A549 (cell line): ENCODE data around the gene PGBD5.

Experiments used
- EP300 ChIP-seq, 2 experiments: fragments of >200 bp; sonication (Bioruptor Twin); formaldehyde crosslinking; IDR thresholded peaks; 2 replicates in 1 of 2; 3 replicates in 1 of 2; pipeline ENCODE4 v1.6.1; 2016 to 2017
- JUNB ChIP-seq: fragments of >200 bp; sonication (Bioruptor Twin); formaldehyde crosslinking; IDR thresholded peaks from 2 replicates; pipeline ENCODE4 v1.6.1; 2016
- MAZ ChIP-seq: fragments of 150-350 bp; IDR thresholded peaks from 2 replicates; pipeline ENCODE4 v1.6.1; 2014; ENCODE audit warnings: antibody characterized with exemption, low read depth, low read length, borderline replicate concordance
- POLR2A ChIP-seq: IDR thresholded peaks from 2 replicates; pipeline ENCODE4 v1.6.1; 2012; ENCODE audit warnings: mild to moderate bottlenecking, low read length
- RAD21 ChIP-seq, 2 experiments: fragments of >200 bp in 1 of 2; sonication (Bioruptor Twin) in 1 of 2; formaldehyde crosslinking in 1 of 2; IDR thresholded peaks in 1 of 2; conservative IDR thresholded peaks in 1 of 2; 2 replicates in 1 of 2; 3 replicates in 1 of 2; pipeline ENCODE4 v1.6.1; 2012 to 2018; ENCODE audit warnings: inconsistent platforms in 1 of 2
- SMC3 ChIP-seq: fragments of >200 bp; sonication (Bioruptor Twin); formaldehyde crosslinking; IDR thresholded peaks from 3 replicates; pipeline ENCODE4 v1.6.1; 2018; ENCODE audit warnings: inconsistent platforms
- TF ChIP-seq, protein P1 (sequence below): fragments of >200 bp; sonication (Bioruptor Twin); formaldehyde crosslinking; IDR thresholded peaks from 3 replicates; pipeline ENCODE4 v1.5.1; 2016

DNA sequence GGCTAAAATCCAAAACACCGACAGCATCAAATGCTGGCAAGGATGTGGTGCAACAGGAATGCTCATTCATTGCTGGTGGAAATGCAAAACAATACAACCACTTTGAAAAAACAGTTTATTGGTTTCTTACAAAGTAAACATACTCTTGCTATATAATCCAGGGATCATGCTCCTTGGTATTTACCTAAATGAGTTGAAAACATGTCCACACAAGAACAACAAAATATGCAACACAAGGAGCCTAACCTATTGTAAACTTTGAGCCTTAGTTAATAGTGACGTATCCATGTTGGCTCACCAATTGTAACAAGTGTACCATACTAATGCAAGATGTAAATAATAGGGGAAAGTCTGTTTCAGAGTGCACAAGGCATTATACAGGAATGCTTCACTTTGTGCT is 37.2 kb upstream of the PGBD5 start:
- no peak for TF ChIP-seq RAD21 (conservative IDR thresholded peaks at IDR 0.05 in 1 of 2, IDR thresholded peaks at IDR 0.05 in 1 of 2)
- TF ChIP-seq, protein P1, sequence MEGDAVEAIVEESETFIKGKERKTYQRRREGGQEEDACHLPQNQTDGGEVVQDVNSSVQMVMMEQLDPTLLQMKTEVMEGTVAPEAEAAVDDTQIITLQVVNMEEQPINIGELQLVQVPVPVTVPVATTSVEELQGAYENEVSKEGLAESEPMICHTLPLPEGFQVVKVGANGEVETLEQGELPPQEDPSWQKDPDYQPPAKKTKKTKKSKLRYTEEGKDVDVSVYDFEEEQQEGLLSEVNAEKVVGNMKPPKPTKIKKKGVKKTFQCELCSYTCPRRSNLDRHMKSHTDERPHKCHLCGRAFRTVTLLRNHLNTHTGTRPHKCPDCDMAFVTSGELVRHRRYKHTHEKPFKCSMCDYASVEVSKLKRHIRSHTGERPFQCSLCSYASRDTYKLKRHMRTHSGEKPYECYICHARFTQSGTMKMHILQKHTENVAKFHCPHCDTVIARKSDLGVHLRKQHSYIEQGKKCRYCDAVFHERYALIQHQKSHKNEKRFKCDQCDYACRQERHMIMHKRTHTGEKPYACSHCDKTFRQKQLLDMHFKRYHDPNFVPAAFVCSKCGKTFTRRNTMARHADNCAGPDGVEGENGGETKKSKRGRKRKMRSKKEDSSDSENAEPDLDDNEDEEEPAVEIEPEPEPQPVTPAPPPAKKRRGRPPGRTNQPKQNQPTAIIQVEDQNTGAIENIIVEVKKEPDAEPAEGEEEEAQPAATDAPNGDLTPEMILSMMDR: no peak
- TF ChIP-seq POLR2A: no peak
- TF ChIP-seq MAZ: no peak
- TF ChIP-seq SMC3: no peak
- no peak for TF ChIP-seq JUNB
- no peak for TF ChIP-seq EP300 (IDR thresholded peaks at IDR 0.05)
